HEK293T (cell line): ENCODE measurements around the gene NGEF.

Experiments
- FOXM1 ChIP-seq: fragments of 450-650 bp; IDR thresholded peaks from 2 replicates; pipeline ENCODE4 v1.6.1; 2017; ENCODE audit warnings: mild to moderate bottlenecking, borderline replicate concordance
- HDGF ChIP-seq: fragments of 450-650 bp; IDR thresholded peaks from 2 replicates; pipeline ENCODE4 v1.6.1; 2017; ENCODE audit warnings: antibody characterized with exemption, borderline replicate concordance
- TARDBP ChIP-seq: fragments of 450-650 bp; IDR thresholded peaks from 2 replicates; pipeline ENCODE4 v1.6.1; 2016

DNA sequence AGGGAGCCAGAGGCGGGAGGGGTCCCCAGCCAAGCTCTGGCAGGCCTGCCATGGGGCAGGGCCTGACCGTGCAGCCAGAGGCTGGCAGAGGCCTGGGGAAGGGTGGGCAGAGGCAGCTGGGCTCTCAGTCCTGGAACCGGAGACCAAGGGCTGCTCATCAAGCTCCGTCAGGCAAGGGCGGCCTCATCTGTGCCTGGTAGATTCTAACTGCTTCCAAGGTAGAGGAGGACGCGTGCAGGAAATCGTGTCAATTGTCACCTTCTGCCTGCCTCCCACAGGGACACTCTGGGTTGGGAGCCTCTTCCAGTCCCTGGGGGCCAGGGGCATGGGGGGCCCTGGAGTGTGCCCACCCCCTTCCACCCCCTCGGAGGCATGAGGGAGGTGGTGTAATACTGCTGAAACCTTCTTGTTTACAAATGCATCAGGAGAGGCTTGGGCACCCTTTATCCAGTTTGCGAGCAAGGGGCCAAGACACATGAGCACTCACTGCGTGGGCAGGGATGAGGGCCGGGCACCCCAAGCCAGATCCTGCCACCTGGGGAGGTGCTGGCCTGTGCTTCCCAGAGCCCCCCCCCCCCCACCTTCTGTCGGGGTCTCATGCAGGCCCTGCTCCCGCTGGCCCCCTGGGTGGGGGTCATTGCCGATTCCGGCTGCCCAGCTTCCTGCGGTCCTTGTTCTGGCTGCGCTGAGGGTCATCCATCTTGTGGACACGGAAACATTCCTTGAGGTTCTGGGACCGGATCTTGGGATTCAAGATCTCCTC is 134.0 kb downstream of the NGEF start:
- no peak for TF ChIP-seq HDGF
- no peak for TF ChIP-seq FOXM1
- TF ChIP-seq TARDBP = no peak
